GM19328 (cell line): ENCODE measurements around the gene LRRTM3.

ENCODE experiments used
- ATAC-seq: cut with Tn5 transposase; IDR thresholded peaks from one replicate; pipeline ENCODE4 v1.9.1; 2021; ENCODE audit warnings: mild to moderate bottlenecking, moderate library complexity; ENCODE audit not compliant: unreplicated experiment

LRRTM3 gene

GRCh38 chr10:67112765-67113164 lies 186.9 kb downstream of the LRRTM3 start:
- ATAC-seq: no peak

DNA sequence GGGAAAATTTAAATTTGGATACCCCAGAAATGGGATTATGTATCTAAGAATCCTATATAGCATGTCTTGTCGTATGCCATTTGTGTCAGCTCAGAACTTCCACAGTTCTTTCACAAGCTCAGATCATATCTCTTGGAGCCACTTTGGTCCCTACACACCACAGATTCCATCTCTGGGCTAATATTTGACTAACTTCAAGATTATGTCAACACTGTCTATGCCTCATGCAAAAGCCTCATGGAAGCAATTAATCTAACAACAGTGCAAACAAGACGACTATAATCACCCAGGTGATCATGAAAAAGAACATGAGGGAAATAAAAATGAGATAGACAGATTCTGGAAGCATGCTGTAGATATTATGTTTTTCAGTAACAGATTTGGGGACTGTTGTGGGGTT lies 189.1 kb downstream of the LRRTM3 start:
- no peak for ATAC-seq

DNA sequence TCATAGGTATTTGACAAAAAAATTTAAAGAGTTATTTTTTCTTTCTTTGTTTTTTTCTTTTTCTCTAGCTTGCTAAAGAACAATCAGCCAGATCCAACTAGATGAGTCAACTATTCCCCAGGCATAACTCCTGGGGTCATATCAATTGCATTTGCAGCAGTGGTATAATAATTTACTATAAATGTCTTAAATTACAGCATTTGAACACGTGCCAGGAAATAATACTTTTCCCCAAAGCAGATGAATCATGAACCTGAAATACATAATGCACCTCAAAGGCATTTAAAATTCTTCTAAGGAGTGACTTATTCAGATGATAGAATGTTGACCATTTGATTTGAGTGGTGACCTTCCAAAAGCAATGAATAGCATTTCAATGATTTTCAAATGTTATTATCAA lies 190.1 kb downstream of the LRRTM3 start:
- ATAC-seq: no peak

DNA sequence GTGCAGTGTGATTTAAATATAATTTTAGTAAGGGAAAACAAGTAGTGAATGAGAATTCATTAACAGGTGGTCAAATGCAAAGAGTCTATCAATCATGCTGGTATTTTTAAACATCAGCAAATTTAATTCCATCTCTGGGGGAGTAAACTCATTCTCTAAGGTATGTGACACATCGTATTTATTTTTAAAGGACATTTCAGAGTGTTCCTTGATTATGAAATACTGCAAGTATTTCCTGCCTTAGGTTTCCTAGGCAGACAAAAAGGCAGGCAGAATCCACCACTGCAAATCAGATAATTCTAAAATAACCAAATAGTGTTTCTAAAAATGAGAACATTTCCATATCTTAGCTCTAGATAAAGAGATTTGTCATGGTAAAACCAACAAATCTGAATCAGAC lies 193.8 kb downstream of the LRRTM3 start:
- no peak for ATAC-seq

DNA sequence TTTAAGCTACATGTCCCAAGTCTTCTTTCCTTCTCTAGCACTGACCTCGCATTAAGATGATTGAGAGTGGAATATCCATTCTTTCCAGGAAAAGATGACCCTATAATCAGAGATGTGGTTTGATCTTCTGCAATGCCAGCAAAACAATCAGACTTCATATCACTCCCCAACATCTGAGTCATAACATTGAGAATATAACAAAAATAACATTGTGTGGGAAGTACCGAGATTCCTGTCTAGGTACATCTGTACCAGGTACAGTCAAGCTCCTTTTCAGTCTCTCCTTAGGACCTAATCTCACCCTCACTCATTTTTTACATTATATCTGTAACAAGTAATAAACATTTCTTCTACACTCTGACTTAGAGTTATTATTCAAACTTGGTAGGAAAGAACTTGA lies 201.6 kb downstream of the LRRTM3 start:
- ATAC-seq: no peak

DNA sequence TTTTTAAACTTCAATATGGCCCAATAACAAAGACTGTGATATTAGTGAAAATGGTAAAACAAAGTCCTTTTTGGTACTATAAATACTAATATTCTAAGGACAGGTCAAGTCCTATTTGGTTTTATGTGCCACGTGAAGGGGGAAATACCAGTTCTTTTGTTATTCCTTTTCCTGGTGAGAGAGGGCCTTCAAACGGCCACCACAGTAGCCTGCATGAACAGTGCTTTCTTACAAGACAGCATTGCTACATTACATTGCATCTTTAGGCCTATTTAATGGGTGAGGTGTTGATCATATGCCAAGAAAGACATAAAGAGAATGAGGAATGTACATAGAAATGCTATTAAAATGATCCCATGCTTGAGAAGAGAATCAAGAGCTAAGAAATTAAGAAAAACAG lies 214.8 kb downstream of the LRRTM3 start:
- ATAC-seq: no peak

- ATAC-seq: no peak
These were observed 215.5 kb downstream of the LRRTM3 start for GRCh38 chr10:67141300-67141699.

DNA sequence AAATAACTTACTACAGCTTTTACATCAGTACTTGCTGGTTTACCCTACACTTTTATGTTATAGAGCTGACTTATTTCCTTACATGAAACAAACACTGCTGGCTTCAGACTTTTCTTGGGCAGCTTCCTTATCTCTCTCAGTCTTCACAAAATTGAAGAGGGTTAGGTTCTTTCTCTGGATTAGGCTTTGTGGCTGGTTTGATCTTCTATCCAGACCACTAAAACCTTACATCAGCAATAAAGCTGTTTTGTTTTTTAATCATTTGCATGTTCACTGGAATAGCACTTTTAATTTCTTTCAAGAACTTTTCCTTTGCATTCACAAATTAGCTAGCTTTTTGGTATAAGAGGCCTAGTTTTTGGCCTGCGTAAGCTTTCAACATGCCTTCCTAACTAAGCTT lies 218.7 kb downstream of the LRRTM3 start:
- no peak for ATAC-seq
